Subcutaneous abdominal adipose tissue (tissue), 5 donors: Measurements from ENCODE around the gene PHF12.
A peak's percentile ranks its signal among the peaks of the same experiment; 100 is the strongest.

Source experiments
- H3K27ac ChIP-seq: one replicate; pipeline ENCODE4 v1.7.0; 2013; ENCODE audit warnings: low read depth, mild to moderate bottlenecking, inconsistent platforms, low read length, moderate library complexity
- H3K27me3 ChIP-seq, 5 donors: one replicate each; pipeline ENCODE4 v1.7.0; 2013; ENCODE audit warnings: low read length in 5 of 5, inconsistent platforms in 1 of 5; ENCODE audit not compliant: control insufficient read depth in 5 of 5, insufficient read depth in 4 of 5
- H3K36me3 ChIP-seq, 5 donors: one replicate each; pipeline ENCODE4 v1.7.0; 2013; ENCODE audit warnings: low read length in 5 of 5; ENCODE audit not compliant: control insufficient read depth in 5 of 5, insufficient read depth in 5 of 5
- H3K4me1 ChIP-seq, 5 donors: one replicate each; pipeline ENCODE4 v1.7.0; 2013; ENCODE audit warnings: low read length in 5 of 5, mild to moderate bottlenecking in 3 of 5, moderate library complexity in 1 of 5; ENCODE audit not compliant: control insufficient read depth in 5 of 5, insufficient read depth in 5 of 5
- H3K4me3 ChIP-seq, 5 donors: one replicate each; pipeline ENCODE4 v1.7.0; 2013; ENCODE audit warnings: low read length in 5 of 5, low read depth in 1 of 5
- H3K9ac ChIP-seq, 5 donors: one replicate each; pipeline ENCODE4 v1.7.0; 2013; ENCODE audit warnings: low read length in 5 of 5, mild to moderate bottlenecking in 4 of 5, moderate library complexity in 3 of 5
- H3K9me3 ChIP-seq, 5 donors: one replicate each; pipeline ENCODE4 v1.7.0; 2013; ENCODE audit warnings: low read length in 5 of 5; ENCODE audit not compliant: control insufficient read depth in 5 of 5
- donor health status: healthy.
- donor health status: healthy.
- donor health status: healthy.
- donor health status: healthy.
- donor health status: healthy.

Gene PHF12

DNA sequence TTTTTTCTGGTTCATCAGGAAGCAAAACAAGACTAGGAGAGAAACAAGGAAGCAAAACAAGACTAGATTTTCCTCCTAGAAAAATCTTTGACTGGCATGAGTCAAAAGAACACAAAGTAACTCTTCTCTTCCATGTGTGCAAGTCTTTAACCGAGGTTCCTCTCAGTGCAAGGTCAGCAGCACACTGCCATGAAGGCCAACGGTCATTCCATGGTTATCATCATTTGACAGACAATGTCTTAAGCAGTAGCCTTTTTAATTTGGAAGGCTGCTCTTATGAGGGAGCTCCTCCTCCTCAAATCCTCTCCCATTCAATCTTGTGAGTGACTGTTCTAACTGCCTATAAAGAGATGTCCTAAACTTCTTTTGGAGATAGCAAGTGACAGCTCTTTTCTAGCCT lies 33.0 kb downstream of the PHF12 start:
- Histone ChIP-seq H3K36me3 (peaks cover 43 to 85% (median 78%) of the 10 kb centered on the region in 5 donors), H3K27me3 (no peaks in the 10 kb centered on the region), H3K4me3 (no peak overlapping the region), H3K9me3 (no peaks in the 10 kb centered on the region), H3K27ac (no peak overlapping the region), H3K4me1 (peaks cover 0 to 11% (median 7%) of the 10 kb centered on the region in 5 donors), H3K9ac (no peak overlapping the region)

GRCh38 chr17:28917465-28917864 lies 33.9 kb downstream of the PHF12 start:
- Histone ChIP-seq H3K27ac (no peak overlapping the region), H3K9ac (peak overlapping the region in 1 of 5 donors; percentile 18), H3K9me3 (no peaks in the 10 kb centered on the region), H3K27me3 (no peaks in the 10 kb centered on the region), H3K36me3 (peaks cover 43 to 89% (median 81%) of the 10 kb centered on the region in 5 donors), H3K4me1 (peaks cover 0 to 18% (median 7%) of the 10 kb centered on the region in 5 donors), H3K4me3 (no peak overlapping the region)

DNA sequence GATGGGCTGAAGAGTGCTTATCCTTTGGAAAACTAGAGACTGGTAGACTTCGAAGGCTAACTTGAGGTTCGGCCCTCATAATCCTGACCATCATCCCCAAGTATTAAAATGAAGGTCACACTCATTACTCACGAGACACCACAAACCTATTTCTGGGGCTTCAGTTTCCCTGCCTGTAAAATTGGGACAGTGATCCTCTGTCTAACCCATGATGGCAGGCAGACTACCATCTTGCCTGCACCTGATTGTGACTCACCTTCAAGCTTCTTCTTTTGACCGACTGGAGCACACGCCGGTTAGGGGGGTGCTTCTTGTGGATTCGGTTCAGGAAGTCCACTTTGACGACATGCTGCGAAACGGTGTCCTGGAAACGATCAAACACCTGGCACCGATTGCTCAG lies 34.3 kb downstream of the PHF12 start:
- Histone ChIP-seq H3K4me1 (peaks cover 0 to 22% (median 7%) of the 10 kb centered on the region in 5 donors), H3K4me3 (no peak overlapping the region), H3K27me3 (no peaks in the 10 kb centered on the region), H3K36me3 (peaks cover 43 to 92% (median 85%) of the 10 kb centered on the region in 5 donors), H3K9ac (no peak overlapping the region), H3K27ac (no peak overlapping the region), H3K9me3 (no peaks in the 10 kb centered on the region)

DNA sequence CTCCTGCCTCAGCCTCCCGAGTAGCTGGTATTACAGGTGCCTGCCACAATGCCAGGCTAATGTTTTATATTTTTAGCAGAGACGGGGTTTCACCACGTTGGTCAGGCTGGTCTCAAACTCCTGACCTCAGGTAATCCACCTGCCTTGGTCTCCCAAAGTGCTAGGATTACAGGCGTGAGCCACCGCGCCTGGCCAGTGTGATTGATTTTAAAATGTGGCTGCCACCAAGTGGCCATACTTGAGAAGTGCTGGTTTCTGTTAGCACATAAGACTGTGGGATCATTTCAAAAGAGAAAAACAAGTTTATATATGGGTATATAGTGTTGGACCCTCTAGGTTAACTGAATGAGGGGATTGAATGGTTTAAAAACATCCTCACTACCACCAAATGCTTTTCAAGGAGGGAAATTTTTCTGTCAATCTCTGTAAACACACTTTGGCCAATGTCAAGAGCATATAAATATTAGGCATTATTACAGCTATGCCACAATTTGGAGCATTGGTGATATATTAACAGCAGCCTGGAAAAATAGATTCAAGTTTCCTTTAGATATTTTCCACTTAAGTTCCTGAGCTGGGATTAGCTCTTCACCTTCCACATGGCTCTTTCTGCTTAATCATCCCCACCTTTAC lies 34.9 kb downstream of the PHF12 start:
- no peaks in the 10 kb centered on the region for H3K27me3 ChIP-seq
- no peak overlapping the region for H3K9ac ChIP-seq
- no peaks in the 10 kb centered on the region for H3K9me3 ChIP-seq
- H3K4me1 ChIP-seq = peaks cover 0 to 27% (median 7%) of the 10 kb centered on the region in 5 donors
- H3K4me3 ChIP-seq = no peak overlapping the region
- peaks cover 41 to 95% (median 86%) of the 10 kb centered on the region in 5 donors for H3K36me3 ChIP-seq
- H3K27ac ChIP-seq = no peak overlapping the region

- Histone ChIP-seq H3K36me3 (peaks cover 27 to 98% (median 92%) of the 10 kb centered on the region in 5 donors), H3K27me3 (no peaks in the 10 kb centered on the region)
Observed at GRCh38 chr17:28912938-28913333, 38.4 kb downstream of the PHF12 start.

DNA sequence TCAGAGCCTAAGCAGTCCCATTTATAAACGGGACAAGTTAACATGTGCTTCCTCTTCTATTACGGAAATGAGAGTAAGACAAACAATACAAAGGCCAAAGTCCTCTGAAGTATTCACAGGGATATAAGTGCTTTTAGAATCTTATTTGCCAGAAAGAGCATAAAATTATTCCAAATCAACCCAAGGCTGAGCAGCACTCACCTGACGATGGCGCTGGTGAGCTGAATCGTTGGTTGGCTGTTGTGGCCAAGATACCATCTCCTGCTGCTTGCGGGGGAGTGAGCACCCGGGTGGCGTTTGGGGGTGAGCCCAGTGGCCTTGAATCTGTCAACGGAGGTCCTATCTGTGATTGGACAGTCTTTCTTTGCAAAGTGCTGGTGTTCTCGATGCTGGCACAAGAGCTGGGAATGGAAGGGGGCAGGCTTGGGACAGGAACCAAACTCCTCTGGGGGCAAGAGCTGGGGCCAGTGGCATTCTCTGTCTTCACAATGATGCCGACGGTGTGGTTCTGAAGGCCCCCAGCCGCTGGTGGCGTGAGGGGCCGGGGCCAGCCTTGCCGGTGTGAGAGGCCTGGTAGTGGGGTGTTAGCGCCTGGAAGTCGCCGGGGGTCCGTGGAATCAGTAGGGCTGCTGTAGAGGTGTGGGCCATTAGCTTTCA lies 38.9 kb downstream of the PHF12 start:
- H3K36me3 ChIP-seq = peaks cover 27 to 98% (median 92%) of the 10 kb centered on the region in 5 donors

More at GRCh38 chr17:28912938-28913333, 38.4 kb downstream of the PHF12 start:
- H3K4me3 ChIP-seq = no peak overlapping the region
- H3K9me3 ChIP-seq = no peaks in the 10 kb centered on the region
- H3K27ac ChIP-seq = no peak overlapping the region
- H3K9ac ChIP-seq = no peak overlapping the region
- peaks cover 0 to 34% (median 7%) of the 10 kb centered on the region in 5 donors for H3K4me1 ChIP-seq

DNA sequence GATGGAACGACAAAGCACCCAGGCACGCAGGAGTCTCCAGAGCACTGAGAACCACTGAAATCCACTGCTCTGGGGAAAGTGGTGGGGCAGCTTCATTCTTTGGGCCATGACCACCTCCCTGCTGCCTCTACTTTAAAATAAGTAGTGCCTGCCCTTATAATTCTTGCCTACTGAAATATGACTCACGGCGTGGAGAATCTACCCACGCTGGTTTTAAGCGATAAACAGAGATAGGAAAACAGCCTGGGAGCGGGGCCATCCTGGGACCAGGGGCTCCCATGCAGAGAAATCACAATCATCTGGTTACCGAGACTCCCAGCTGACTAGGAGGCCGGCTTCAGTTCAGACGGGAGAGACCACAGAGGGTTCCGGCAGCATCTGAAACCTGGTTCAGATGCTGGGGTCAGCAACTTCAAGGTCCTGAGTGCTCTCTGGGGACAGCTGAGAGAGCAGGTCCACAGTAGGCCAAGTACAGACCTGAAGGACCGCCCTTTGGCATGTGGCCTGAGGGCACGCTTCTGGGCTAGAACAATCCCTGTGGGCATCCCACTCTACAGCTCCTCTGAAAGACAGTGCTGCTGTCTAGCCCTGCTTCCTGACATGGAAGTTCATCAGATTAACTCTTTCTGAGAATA lies 39.8 kb downstream of the PHF12 start:
- H3K27ac ChIP-seq = peak overlapping the region; percentile 25
- H3K9me3 ChIP-seq = no peaks in the 10 kb centered on the region
- H3K4me1 ChIP-seq = peaks cover 0 to 29% (median 0%) of the 10 kb centered on the region in 5 donors
- H3K36me3 ChIP-seq = peaks cover 24 to 98% (median 93%) of the 10 kb centered on the region in 5 donors
- no peaks in the 10 kb centered on the region for H3K27me3 ChIP-seq
- peak overlapping the region in 1 of 5 donors; percentile 10 for H3K9ac ChIP-seq
- no peak overlapping the region for H3K4me3 ChIP-seq

More for the DNA sequence above, 38.9 kb downstream of the PHF12 start:
- H3K9me3 ChIP-seq = no peaks in the 10 kb centered on the region
- peaks cover 0 to 33% (median 2%) of the 10 kb centered on the region in 5 donors for H3K4me1 ChIP-seq
- no peak overlapping the region for H3K4me3 ChIP-seq
- no peak overlapping the region for H3K9ac ChIP-seq
- no peaks in the 10 kb centered on the region for H3K27me3 ChIP-seq
- H3K27ac ChIP-seq = peak overlapping the region; percentile 25

DNA sequence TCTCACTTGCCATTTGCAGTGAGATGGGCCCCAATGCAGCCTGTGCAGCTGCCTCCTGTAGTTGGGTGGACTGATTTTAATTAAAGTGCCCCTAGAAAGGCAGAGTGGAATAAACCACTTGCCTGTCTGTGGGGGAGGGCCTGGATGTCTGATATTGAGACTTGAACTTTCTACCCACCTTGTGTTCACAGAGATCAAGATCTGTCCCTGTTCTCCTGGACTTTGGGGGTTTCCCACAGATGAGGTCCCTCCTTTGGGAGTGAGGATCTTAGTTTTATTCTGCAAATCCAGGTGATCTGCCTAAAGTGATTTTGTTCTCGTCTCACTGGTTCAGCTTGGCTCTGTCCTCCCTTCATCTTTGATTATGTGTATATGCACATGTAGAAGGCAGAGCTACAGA lies 40.8 kb downstream of the PHF12 start:
- Histone ChIP-seq H3K9me3 (no peaks in the 10 kb centered on the region), H3K4me1 (peaks cover 0 to 29% (median 0%) of the 10 kb centered on the region in 5 donors), H3K27me3 (no peaks in the 10 kb centered on the region), H3K9ac (no peak overlapping the region), H3K27ac (no peak overlapping the region), H3K4me3 (no peak overlapping the region), H3K36me3 (peaks cover 19 to 96% (median 95%) of the 10 kb centered on the region in 5 donors)

GRCh38 chr17:28908640-28909167 lies 42.6 kb downstream of the PHF12 start:
- H3K36me3 ChIP-seq = peaks cover 10 to 81% (median 80%) of the 10 kb centered on the region in 5 donors
- peak overlapping the region; percentile 39 for H3K27ac ChIP-seq
- no peak overlapping the region for H3K9ac ChIP-seq
- H3K4me1 ChIP-seq = peaks cover 0 to 34% (median 1%) of the 10 kb centered on the region in 5 donors
- no peak overlapping the region for H3K4me3 ChIP-seq
- no peaks in the 10 kb centered on the region for H3K27me3 ChIP-seq
- no peaks in the 10 kb centered on the region for H3K9me3 ChIP-seq
